Esophagus squamous epithelium (tissue), 5 donors: ENCODE results near the gene IL11. TPM values are rescaled to one million over a fixed set of nuclear protein-coding genes. Genes with fewer than 3 reads are reported as not detected.

Experiments
- DNase-seq: peaks from one replicate; lab custom pipeline; 2025; lab: John Stamatoyannopoulos, UW
- H3K27ac ChIP-seq, 4 donors: fragments of 200-600 bp; sonication (generic); one replicate each; pipeline ENCODE4 v1.5.1; 2016 to 2019; ENCODE audit warnings: mild to moderate bottlenecking in 1 of 4
- H3K27me3 ChIP-seq, 4 donors: fragments of 200-600 bp; sonication (generic); 1 replicate in 3 of 4; 2 replicates in 1 of 4; pipeline versions ENCODE4 v1.5.1 to v1.6.0; 2017 to 2021; ENCODE audit warnings: antibody characterized with exemption in 1 of 4
- H3K36me3 ChIP-seq, 3 donors: fragments of 200-600 bp; sonication (generic); one replicate each; pipeline ENCODE4 v1.5.1; 2016 to 2019
- H3K4me1 ChIP-seq, 3 donors: fragments of 200-600 bp; sonication (generic); one replicate each; pipeline ENCODE4 v1.5.1; 2017 to 2019
- H3K4me3 ChIP-seq, 4 donors: fragments of 200-600 bp; sonication (generic); 1 replicate in 3 of 4; 2 replicates in 1 of 4; pipeline ENCODE4 v1.5.1; 2016 to 2019; ENCODE audit warnings: mild to moderate bottlenecking in 2 of 4, moderate library complexity in 1 of 4
- H3K9me3 ChIP-seq, 3 donors: fragments of 200-600 bp; sonication (generic); one replicate each; pipeline ENCODE4 v1.5.1; 2016 to 2019
- POLR2A ChIP-seq, 4 donors: fragments of 450-650 bp; IDR thresholded peaks; one replicate each; pipeline ENCODE4 v1.6.1; 2017; ENCODE audit warnings: antibody characterized with exemption in 4 of 4, mild to moderate bottlenecking in 4 of 4, moderate library complexity in 3 of 4
- WGBS, 2 donors: methylation state at CpG; one replicate each; pipeline ENCODE4 v1.1.5; 2018; 5-methylcytosine and 5-hydroxymethylcytosine counted together
- intact Hi-C: fragments of 100-400 bp; cut with DNase I; formaldehyde crosslinking; loops from one replicate; pipeline ENCODE4 v1.15.0; 2022
- total RNA-seq, 4 donors: library from RNA; depleted of rRNA; stranded (reverse); fragments of >200 nt; gene quantifications; one replicate each; pipeline ENCODE4 v1.1.0, GENCODE V29; 2016
- TF ChIP-seq, protein P1 (sequence below), 6 experiments: fragments of 450-650 bp in 4 of 6; fragments of 200-600 bp in 2 of 6; sonication (generic) in 2 of 6; IDR thresholded peaks; one replicate each; pipeline ENCODE4 v1.5.1; 2016 to 2019; ENCODE audit warnings: antibody characterized with exemption in 6 of 6, mild to moderate bottlenecking in 4 of 6, moderate library complexity in 4 of 6
- donor health status: DM: yes; HTN: yes; CAD: no.

The IL11 gene
- total RNA-seq, 4 donors from 2014 or later, result not detected

DNA sequence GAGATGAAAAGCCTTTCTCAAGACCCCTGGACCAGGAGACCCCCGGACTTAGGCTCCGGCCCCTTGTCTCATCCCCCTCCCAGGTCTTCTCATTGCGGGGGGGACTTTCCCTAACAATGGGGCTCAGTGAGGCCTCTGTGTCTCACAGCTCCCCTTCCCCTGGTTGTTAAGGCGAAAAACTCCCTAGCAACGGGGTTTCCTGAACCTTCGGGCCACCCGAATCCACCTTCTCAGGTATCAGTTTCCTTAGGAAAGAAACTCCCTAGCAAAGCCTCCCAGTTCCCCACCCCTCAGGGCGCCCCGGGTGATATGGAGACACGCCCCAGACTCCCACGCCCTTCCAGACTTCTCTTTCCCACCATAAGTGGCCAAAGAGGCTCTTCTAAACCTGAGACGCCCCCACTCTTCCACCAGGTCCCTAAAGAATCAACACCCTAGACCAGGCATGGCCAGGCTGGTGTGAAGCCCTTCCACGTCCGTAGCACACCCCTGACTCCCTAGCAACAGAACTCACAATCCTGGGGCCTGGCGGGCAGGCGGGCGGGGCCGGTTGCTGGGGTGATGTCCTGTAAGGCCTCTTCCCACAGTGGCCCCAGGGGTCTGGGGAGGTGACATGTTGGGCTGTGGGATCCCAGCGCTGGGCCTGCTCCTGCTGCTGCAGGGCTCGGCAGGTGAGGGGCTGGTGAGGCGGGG, 6.1 kb upstream of the IL11 start, which contains the start of gene TMEM190:
TMEM190 (plus strand) TSS at position 586 of the 693 bp plus-strand sequence; CDS start at position 614, 28 bp downstream.
- H3K36me3 ChIP-seq, result no peaks in the 10 kb centered on the region
- no peak for DNase-seq
- H3K9me3 ChIP-seq, result no peaks in the 10 kb centered on the region
- TF ChIP-seq, protein P1, sequence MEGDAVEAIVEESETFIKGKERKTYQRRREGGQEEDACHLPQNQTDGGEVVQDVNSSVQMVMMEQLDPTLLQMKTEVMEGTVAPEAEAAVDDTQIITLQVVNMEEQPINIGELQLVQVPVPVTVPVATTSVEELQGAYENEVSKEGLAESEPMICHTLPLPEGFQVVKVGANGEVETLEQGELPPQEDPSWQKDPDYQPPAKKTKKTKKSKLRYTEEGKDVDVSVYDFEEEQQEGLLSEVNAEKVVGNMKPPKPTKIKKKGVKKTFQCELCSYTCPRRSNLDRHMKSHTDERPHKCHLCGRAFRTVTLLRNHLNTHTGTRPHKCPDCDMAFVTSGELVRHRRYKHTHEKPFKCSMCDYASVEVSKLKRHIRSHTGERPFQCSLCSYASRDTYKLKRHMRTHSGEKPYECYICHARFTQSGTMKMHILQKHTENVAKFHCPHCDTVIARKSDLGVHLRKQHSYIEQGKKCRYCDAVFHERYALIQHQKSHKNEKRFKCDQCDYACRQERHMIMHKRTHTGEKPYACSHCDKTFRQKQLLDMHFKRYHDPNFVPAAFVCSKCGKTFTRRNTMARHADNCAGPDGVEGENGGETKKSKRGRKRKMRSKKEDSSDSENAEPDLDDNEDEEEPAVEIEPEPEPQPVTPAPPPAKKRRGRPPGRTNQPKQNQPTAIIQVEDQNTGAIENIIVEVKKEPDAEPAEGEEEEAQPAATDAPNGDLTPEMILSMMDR (IDR thresholded peaks at IDR 0.05), result no peak
- TF ChIP-seq POLR2A (IDR thresholded peaks at IDR 0.05), result no peak
- H3K27ac ChIP-seq, result no peak within 1 kb of the TSS
- peaks cover 0 to 30% (median 3%) of the 10 kb centered on the region in 3 donors for H3K4me1 ChIP-seq
- WGBS, 2 donors, result 25 to 51% methylated on average over 6 to 19 of the region's 21 CpGs
- no peak within 1 kb of the TSS for H3K4me3 ChIP-seq
- peaks cover 0 to 68% (median 21%) of the 10 kb centered on the region in 4 donors for H3K27me3 ChIP-seq
- intact Hi-C loops, result loop anchor here (10.0 kb wide), 1 partner anchor 72 kb away; no protein-coding TSS in a partner anchor

DNA sequence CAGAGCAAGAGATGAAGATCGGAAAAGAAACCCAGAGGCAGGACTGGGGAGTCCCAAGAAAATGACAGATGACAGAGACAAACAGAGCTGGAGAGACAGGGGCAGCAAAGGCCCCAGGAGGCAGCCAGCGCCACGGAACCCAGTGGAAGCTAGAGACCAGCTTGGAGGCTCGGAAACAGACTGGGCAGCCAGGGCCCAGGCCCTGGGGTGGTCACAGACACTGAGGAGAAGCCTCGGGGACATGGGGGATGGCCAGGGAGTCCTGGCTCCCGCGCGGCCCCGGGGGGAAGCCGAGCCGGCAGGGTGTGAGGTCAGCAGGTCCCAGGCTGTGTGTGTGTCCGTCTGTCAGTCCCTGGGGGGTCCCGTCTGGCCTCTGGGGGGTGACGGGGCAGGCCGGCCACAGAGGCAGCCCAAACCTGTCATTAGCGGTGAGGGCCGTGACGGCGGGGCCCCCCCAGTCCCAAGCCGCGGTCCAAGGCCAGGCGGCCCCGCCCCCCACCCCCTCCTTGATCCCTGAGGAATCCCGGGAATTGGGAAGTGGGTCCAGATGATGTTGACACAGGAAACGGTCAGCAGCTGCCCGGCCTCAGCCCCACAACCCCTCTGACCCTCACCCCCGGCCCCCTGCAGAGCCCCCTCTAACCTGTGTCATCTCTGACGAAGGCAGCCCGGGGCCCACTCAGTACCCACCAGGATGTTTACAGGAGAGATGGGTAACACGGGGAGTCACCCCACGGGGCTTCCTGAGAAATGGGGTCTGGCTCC, 3.9 kb upstream of the IL11 start:
- H3K27me3 ChIP-seq, result peaks cover 10 to 90% (median 32%) of the 10 kb centered on the region in 4 donors
- H3K27ac ChIP-seq, result no peak overlapping the region
- H3K36me3 ChIP-seq, result no peaks in the 10 kb centered on the region
- peaks cover 14 to 46% (median 14%) of the 10 kb centered on the region in 3 donors for H3K4me1 ChIP-seq
- H3K4me3 ChIP-seq, result no peak overlapping the region
- TF ChIP-seq, protein P1 (IDR thresholded peaks at IDR 0.05), result no peak
- TF ChIP-seq POLR2A (IDR thresholded peaks at IDR 0.05), result no peak
- H3K9me3 ChIP-seq, result no peaks in the 10 kb centered on the region
- no peak for DNase-seq
- 14 to 45% methylated on average over 4 to 14 of the region's 31 CpGs for WGBS, 2 donors
- intact Hi-C loops, result loop anchor here (10.0 kb wide), 1 partner anchor 69 kb away; no protein-coding TSS in a partner anchor

DNA sequence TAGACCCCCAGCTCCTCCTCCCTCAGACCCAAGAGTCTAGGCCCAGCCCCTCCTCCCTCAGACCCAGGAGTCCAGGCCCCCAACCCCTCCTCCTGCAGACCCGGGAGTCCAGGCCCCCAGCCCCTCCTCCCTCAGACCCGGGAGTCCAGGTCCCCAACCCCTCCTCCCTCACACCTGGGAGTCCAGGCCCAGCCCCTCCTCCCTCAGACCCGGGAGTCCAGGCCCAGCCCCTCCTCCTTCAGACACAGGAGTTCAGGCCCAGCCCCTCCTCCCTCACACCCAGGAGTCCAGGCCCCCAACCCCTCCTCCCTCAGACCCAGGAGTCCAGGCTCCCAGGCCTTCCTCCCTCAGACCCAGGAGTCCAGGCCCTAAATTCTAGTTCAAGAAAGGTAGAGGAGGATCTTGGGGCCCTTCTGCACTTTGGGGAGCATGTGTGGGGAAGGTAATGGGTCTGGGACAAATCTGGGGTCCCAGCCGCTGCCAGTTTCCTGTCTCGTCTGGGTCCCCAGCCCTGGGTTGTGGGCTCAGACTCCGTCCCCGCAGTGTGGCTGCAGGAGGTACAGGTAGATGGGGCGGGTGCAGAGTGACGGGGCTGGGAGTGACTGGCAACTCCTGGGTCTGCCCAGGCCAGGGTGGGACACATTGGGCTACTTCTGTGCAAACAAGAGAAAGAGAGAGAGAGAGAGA, 3.2 kb upstream of the IL11 start:
- Histone ChIP-seq H3K9me3 (no peaks in the 10 kb centered on the region), H3K27me3 (peaks cover 16 to 97% (median 36%) of the 10 kb centered on the region in 4 donors), H3K27ac (no peak overlapping the region), H3K4me3 (no peak overlapping the region), H3K36me3 (no peaks in the 10 kb centered on the region), H3K4me1 (peaks cover 17 to 53% (median 19%) of the 10 kb centered on the region in 3 donors)
- WGBS, 2 donors, result 62 to 80% methylated on average over 1 to 6 of the region's 9 CpGs
- no peak for TF ChIP-seq POLR2A (IDR thresholded peaks at IDR 0.05)
- intact Hi-C loops, result loop anchor here (10.0 kb wide), 1 partner anchor 69 kb away; no protein-coding TSS in a partner anchor
- DNase-seq, result no peak

DNA sequence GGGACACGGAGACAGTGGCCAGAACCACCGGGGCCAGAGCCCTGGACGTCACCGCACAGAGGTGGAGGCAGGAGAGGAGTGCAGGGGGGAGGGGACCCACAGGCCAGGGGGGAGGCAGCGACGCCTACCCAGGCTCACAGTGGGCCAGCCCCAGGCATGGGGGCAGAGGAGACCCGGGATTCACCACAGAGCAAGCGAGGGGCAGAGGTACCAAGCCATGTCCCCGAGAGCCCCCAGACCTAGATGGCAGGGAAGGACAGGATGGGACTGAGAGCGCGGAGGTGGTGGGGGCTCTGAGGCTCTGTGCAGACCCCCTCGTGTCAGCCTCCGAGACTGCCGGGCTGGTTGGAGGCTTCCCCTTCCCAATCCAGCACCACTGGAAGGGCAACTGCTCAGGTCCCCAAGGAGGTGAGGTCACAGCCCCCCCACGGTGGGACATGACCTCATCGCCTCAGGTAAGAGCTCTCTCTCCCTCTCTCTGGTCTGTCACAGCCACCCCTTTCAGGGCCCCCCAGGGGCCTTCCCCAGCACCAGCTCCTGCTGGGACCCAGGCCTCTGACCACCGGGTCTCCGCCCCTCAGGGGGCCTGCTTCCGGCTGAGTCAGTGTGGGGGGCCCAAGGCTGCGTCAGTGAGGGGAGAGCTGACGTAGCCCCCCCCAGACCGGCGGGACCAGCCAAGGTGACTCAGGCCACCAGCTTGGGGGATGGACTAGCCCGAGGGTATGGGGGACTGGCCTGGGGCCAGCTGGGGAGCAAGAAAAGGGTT, 2.2 kb upstream of the IL11 start:
- H3K27ac ChIP-seq, result no peak overlapping the region
- no peaks in the 10 kb centered on the region for H3K9me3 ChIP-seq
- H3K36me3 ChIP-seq, result no peaks in the 10 kb centered on the region
- H3K4me3 ChIP-seq, result no peak overlapping the region
- no peak for DNase-seq
- peaks cover 17 to 100% (median 40%) of the 10 kb centered on the region in 4 donors for H3K27me3 ChIP-seq
- no peak for TF ChIP-seq POLR2A (IDR thresholded peaks at IDR 0.05)
- TF ChIP-seq, protein P1 (IDR thresholded peaks at IDR 0.05), result no peak
- 31 to 46% methylated on average over 8 to 16 of the region's 24 CpGs for WGBS, 2 donors
- intact Hi-C loops, result loop anchor here (10.0 kb wide), 1 partner anchor 68 kb away; no protein-coding TSS in a partner anchor
- peaks cover 17 to 51% (median 20%) of the 10 kb centered on the region in 3 donors for H3K4me1 ChIP-seq
